ENCODE results near the gene DCN.

Gene DCN

GRCh38 chr12:91222746-91223145 is 40.1 kb upstream of the DCN start:
- no CpG with 5 or more reads among the region's 3 CpGs for WGBS (ENCODE audit: extremely low coverage, insufficient coverage, low lambda C conversion rate)
- H3K4me3 ChIP-seq (ENCODE audit: low read length) = no peak overlapping the region

GRCh38 chr12:91219919-91220318 is 37.3 kb upstream of the DCN start:
- no peaks in the 10 kb centered on the region for H3K4me1 ChIP-seq (ENCODE audit: control insufficient read depth, low read depth, low read length)
- H4K8ac ChIP-seq (ENCODE audit: low read depth, low read length) = no peak overlapping the region
- H3K4me2 ChIP-seq (ENCODE audit: low read length) = no peak overlapping the region
- H3K56ac ChIP-seq (ENCODE audit: low read length) = no peak overlapping the region
- no peak overlapping the region for H3K9ac ChIP-seq (ENCODE audit: low read length)
- H3K4me3 ChIP-seq (ENCODE audit: low read length) = no peak overlapping the region
- H3K36me3 ChIP-seq (ENCODE audit: control insufficient read depth, insufficient read depth, low read length) = no peaks in the 10 kb centered on the region
- DNase-seq = no peak
- H2AK5ac ChIP-seq (ENCODE audit: low read length) = no peak overlapping the region
- no CpG with 5 or more reads among the region's 1 CpG for WGBS (ENCODE audit: extremely low coverage, insufficient coverage, low lambda C conversion rate)
- no peak overlapping the region for H3K18ac ChIP-seq (ENCODE audit: low read length)
- no peaks in the 10 kb centered on the region for H3K27me3 ChIP-seq (ENCODE audit: insufficient read depth, low read length, poor library complexity)
- H2BK120ac ChIP-seq (ENCODE audit: low read depth, low read length) = no peak overlapping the region
- no peaks in the 10 kb centered on the region for H3K79me1 ChIP-seq (ENCODE audit: low read length)
- H2BK5ac ChIP-seq (ENCODE audit: low read length) = no peak overlapping the region
- no peak overlapping the region for H3K23ac ChIP-seq (ENCODE audit: low read length)
- no peak overlapping the region for H2BK15ac ChIP-seq (replicated peaks; ENCODE audit: low read depth)
- H3K79me2 ChIP-seq (ENCODE audit: control insufficient read depth, insufficient read depth, low read length) = no peaks in the 10 kb centered on the region
- H3K4ac ChIP-seq (ENCODE audit: low read depth, low read length) = no peak overlapping the region
- no peak overlapping the region for H3K27ac ChIP-seq (ENCODE audit: low read depth, low read length)
- no peak overlapping the region for H4K5ac ChIP-seq (ENCODE audit: low read length)

More at GRCh38 chr12:91222746-91223145, 40.1 kb upstream of the DCN start:
- Histone ChIP-seq H3K4me1 (ENCODE audit: control insufficient read depth, low read depth, low read length) (no peaks in the 10 kb centered on the region), H3K9ac (ENCODE audit: low read length) (no peak overlapping the region), H3K23ac (ENCODE audit: low read length) (no peak overlapping the region), H3K79me1 (ENCODE audit: low read length) (no peaks in the 10 kb centered on the region), H3K79me2 (ENCODE audit: control insufficient read depth, insufficient read depth, low read length) (no peaks in the 10 kb centered on the region), H3K27ac (ENCODE audit: low read depth, low read length) (no peak overlapping the region), H3K18ac (ENCODE audit: low read length) (no peak overlapping the region), H2BK5ac (ENCODE audit: low read length) (no peak overlapping the region), H4K5ac (ENCODE audit: low read length) (no peak overlapping the region), H3K56ac (ENCODE audit: low read length) (no peak overlapping the region), H3K4ac (ENCODE audit: low read depth, low read length) (no peak overlapping the region), H3K4me2 (ENCODE audit: low read length) (no peak overlapping the region), H2BK120ac (ENCODE audit: low read depth, low read length) (no peak overlapping the region), H2BK15ac (replicated peaks; ENCODE audit: low read depth) (no peak overlapping the region), H4K8ac (ENCODE audit: low read depth, low read length) (no peak overlapping the region), H3K36me3 (ENCODE audit: control insufficient read depth, insufficient read depth, low read length) (no peaks in the 10 kb centered on the region), H3K27me3 (ENCODE audit: insufficient read depth, low read length, poor library complexity) (no peaks in the 10 kb centered on the region), H2AK5ac (ENCODE audit: low read length) (no peak overlapping the region)
- DNase-seq = no peak

GRCh38 chr12:91219511-91219910 is 36.9 kb upstream of the DCN start:
- DNase-seq = no peak
- no peak overlapping the region for H2BK5ac ChIP-seq (ENCODE audit: low read length)

GRCh38 chr12:91216871-91217270 is 34.3 kb upstream of the DCN start:
- Histone ChIP-seq H3K36me3 (ENCODE audit: control insufficient read depth, insufficient read depth, low read length) (no peaks in the 10 kb centered on the region), H3K4me1 (ENCODE audit: control insufficient read depth, low read depth, low read length) (no peaks in the 10 kb centered on the region), H3K18ac (ENCODE audit: low read length) (no peak overlapping the region), H3K23ac (ENCODE audit: low read length) (no peak overlapping the region), H3K4me2 (ENCODE audit: low read length) (no peak overlapping the region), H2AK5ac (ENCODE audit: low read length) (no peak overlapping the region), H3K27ac (ENCODE audit: low read depth, low read length) (no peak overlapping the region), H3K4me3 (ENCODE audit: low read length) (no peak overlapping the region), H2BK120ac (ENCODE audit: low read depth, low read length) (no peak overlapping the region), H3K4ac (ENCODE audit: low read depth, low read length) (no peak overlapping the region), H3K79me1 (ENCODE audit: low read length) (no peaks in the 10 kb centered on the region), H3K9ac (ENCODE audit: low read length) (no peak overlapping the region), H3K79me2 (ENCODE audit: control insufficient read depth, insufficient read depth, low read length) (no peaks in the 10 kb centered on the region), H2BK15ac (replicated peaks; ENCODE audit: low read depth) (no peak overlapping the region), H2BK5ac (ENCODE audit: low read length) (no peak overlapping the region), H3K27me3 (ENCODE audit: insufficient read depth, low read length, poor library complexity) (no peaks in the 10 kb centered on the region), H3K56ac (ENCODE audit: low read length) (no peak overlapping the region), H4K5ac (ENCODE audit: low read length) (no peak overlapping the region), H4K8ac (ENCODE audit: low read depth, low read length) (no peak overlapping the region)
- no CpG with 5 or more reads among the region's 2 CpGs for WGBS (ENCODE audit: extremely low coverage, insufficient coverage, low lambda C conversion rate)
- DNase-seq = no peak

More at GRCh38 chr12:91219511-91219910, 36.9 kb upstream of the DCN start:
- no peaks in the 10 kb centered on the region for H3K79me1 ChIP-seq (ENCODE audit: low read length)
- no peak overlapping the region for H3K4me2 ChIP-seq (ENCODE audit: low read length)
- no peaks in the 10 kb centered on the region for H3K4me1 ChIP-seq (ENCODE audit: control insufficient read depth, low read depth, low read length)
- H3K4ac ChIP-seq (ENCODE audit: low read depth, low read length) = no peak overlapping the region
- H2BK15ac ChIP-seq (replicated peaks; ENCODE audit: low read depth) = no peak overlapping the region
- no peak overlapping the region for H4K5ac ChIP-seq (ENCODE audit: low read length)
- no peak overlapping the region for H3K18ac ChIP-seq (ENCODE audit: low read length)
- H3K23ac ChIP-seq (ENCODE audit: low read length) = no peak overlapping the region
- no peak overlapping the region for H2BK120ac ChIP-seq (ENCODE audit: low read depth, low read length)
- no peaks in the 10 kb centered on the region for H3K79me2 ChIP-seq (ENCODE audit: control insufficient read depth, insufficient read depth, low read length)
- no peak overlapping the region for H3K27ac ChIP-seq (ENCODE audit: low read depth, low read length)
- no peak overlapping the region for H2AK5ac ChIP-seq (ENCODE audit: low read length)
- H3K36me3 ChIP-seq (ENCODE audit: control insufficient read depth, insufficient read depth, low read length) = no peaks in the 10 kb centered on the region
- no peaks in the 10 kb centered on the region for H3K27me3 ChIP-seq (ENCODE audit: insufficient read depth, low read length, poor library complexity)
- H4K8ac ChIP-seq (ENCODE audit: low read depth, low read length) = no peak overlapping the region
- H3K56ac ChIP-seq (ENCODE audit: low read length) = no peak overlapping the region
- no peak overlapping the region for H3K9ac ChIP-seq (ENCODE audit: low read length)
- H3K4me3 ChIP-seq (ENCODE audit: low read length) = no peak overlapping the region

- Histone ChIP-seq H4K8ac (ENCODE audit: low read depth, low read length) (no peak overlapping the region), H3K4me1 (ENCODE audit: control insufficient read depth, low read depth, low read length) (no peaks in the 10 kb centered on the region), H3K56ac (ENCODE audit: low read length) (no peak overlapping the region), H2AK5ac (ENCODE audit: low read length) (no peak overlapping the region), H3K18ac (ENCODE audit: low read length) (no peak overlapping the region), H3K9ac (ENCODE audit: low read length) (no peak overlapping the region), H3K27ac (ENCODE audit: low read depth, low read length) (no peak overlapping the region), H4K5ac (ENCODE audit: low read length) (no peak overlapping the region), H2BK120ac (ENCODE audit: low read depth, low read length) (no peak overlapping the region), H3K4me3 (ENCODE audit: low read length) (no peak overlapping the region), H3K23ac (ENCODE audit: low read length) (no peak overlapping the region), H3K36me3 (ENCODE audit: control insufficient read depth, insufficient read depth, low read length) (no peaks in the 10 kb centered on the region), H3K4me2 (ENCODE audit: low read length) (no peak overlapping the region), H3K79me2 (ENCODE audit: control insufficient read depth, insufficient read depth, low read length) (no peaks in the 10 kb centered on the region), H2BK5ac (ENCODE audit: low read length) (no peak overlapping the region), H3K79me1 (ENCODE audit: low read length) (no peaks in the 10 kb centered on the region), H3K4ac (ENCODE audit: low read depth, low read length) (no peak overlapping the region), H2BK15ac (replicated peaks; ENCODE audit: low read depth) (no peak overlapping the region), H3K27me3 (ENCODE audit: insufficient read depth, low read length, poor library complexity) (no peaks in the 10 kb centered on the region)
- no CpG with 5 or more reads among the region's 3 CpGs for WGBS (ENCODE audit: extremely low coverage, insufficient coverage, low lambda C conversion rate)
- DNase-seq = no peak
These were observed 33.4 kb upstream of the DCN start for GRCh38 chr12:91215940-91216454.

- no peak overlapping the region for H3K4me3 ChIP-seq (ENCODE audit: low read length)
- H3K79me2 ChIP-seq (ENCODE audit: control insufficient read depth, insufficient read depth, low read length) = no peaks in the 10 kb centered on the region
- no peak overlapping the region for H3K4ac ChIP-seq (ENCODE audit: low read depth, low read length)
- no peak overlapping the region for H2BK15ac ChIP-seq (replicated peaks; ENCODE audit: low read depth)
- H3K4me1 ChIP-seq (ENCODE audit: control insufficient read depth, low read depth, low read length) = no peaks in the 10 kb centered on the region
- H3K4me2 ChIP-seq (ENCODE audit: low read length) = no peak overlapping the region
- H4K5ac ChIP-seq (ENCODE audit: low read length) = no peak overlapping the region
- H3K27ac ChIP-seq (ENCODE audit: low read depth, low read length) = no peak overlapping the region
- DNase-seq = no peak
- no peak overlapping the region for H2BK120ac ChIP-seq (ENCODE audit: low read depth, low read length)
- no peak overlapping the region for H2AK5ac ChIP-seq (ENCODE audit: low read length)
- H2BK5ac ChIP-seq (ENCODE audit: low read length) = no peak overlapping the region
- H3K36me3 ChIP-seq (ENCODE audit: control insufficient read depth, insufficient read depth, low read length) = no peaks in the 10 kb centered on the region
- H3K56ac ChIP-seq (ENCODE audit: low read length) = no peak overlapping the region
- H3K23ac ChIP-seq (ENCODE audit: low read length) = no peak overlapping the region
- no peaks in the 10 kb centered on the region for H3K27me3 ChIP-seq (ENCODE audit: insufficient read depth, low read length, poor library complexity)
- H3K9ac ChIP-seq (ENCODE audit: low read length) = no peak overlapping the region
- no peaks in the 10 kb centered on the region for H3K79me1 ChIP-seq (ENCODE audit: low read length)
- H4K8ac ChIP-seq (ENCODE audit: low read depth, low read length) = no peak overlapping the region
- no CpG with 5 or more reads among the region's 1 CpG for WGBS (ENCODE audit: extremely low coverage, insufficient coverage, low lambda C conversion rate)
- H3K18ac ChIP-seq (ENCODE audit: low read length) = no peak overlapping the region
These were observed 29.2 kb upstream of the DCN start for GRCh38 chr12:91211866-91212265.
